DND-41 (cell line): ENCODE data around the gene PHKB.

Source experiments
- EZH2 ChIP-seq: IDR thresholded peaks from 3 replicates; pipeline ENCODE4 v1.6.1; 2012; ENCODE audit warnings: borderline replicate concordance, low read depth, mild to moderate bottlenecking, moderate library complexity, low read length, inconsistent platforms; ENCODE audit not compliant: severe bottlenecking
- TF ChIP-seq, protein P1 (sequence below): IDR thresholded peaks from 2 replicates; pipeline ENCODE4 v1.5.1; 2012; ENCODE audit warnings: borderline replicate concordance, low read length, moderate library complexity, mild to moderate bottlenecking; ENCODE audit not compliant: poor library complexity, severe bottlenecking; ENCODE audit errors: extremely low read depth

DNA sequence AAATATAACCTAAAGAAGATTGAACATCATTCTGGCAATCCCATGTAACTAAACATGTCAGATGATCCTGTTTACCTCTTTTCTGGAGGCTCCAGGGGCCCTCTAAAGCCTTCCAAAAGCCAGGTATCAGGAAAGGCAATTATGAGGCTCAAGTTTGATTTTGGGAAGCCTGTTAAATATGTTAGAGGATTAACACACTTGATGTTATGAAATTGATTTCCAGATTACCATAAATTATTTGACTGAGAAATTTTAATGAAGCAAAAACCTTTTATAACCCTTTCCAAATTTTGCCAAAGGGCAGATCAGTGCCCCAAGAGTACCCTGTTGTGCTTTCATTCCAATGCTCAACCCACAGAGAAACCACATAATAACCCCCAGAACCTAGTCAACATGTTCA is 29.3 kb downstream of the PHKB start:
- TF ChIP-seq, protein P1, sequence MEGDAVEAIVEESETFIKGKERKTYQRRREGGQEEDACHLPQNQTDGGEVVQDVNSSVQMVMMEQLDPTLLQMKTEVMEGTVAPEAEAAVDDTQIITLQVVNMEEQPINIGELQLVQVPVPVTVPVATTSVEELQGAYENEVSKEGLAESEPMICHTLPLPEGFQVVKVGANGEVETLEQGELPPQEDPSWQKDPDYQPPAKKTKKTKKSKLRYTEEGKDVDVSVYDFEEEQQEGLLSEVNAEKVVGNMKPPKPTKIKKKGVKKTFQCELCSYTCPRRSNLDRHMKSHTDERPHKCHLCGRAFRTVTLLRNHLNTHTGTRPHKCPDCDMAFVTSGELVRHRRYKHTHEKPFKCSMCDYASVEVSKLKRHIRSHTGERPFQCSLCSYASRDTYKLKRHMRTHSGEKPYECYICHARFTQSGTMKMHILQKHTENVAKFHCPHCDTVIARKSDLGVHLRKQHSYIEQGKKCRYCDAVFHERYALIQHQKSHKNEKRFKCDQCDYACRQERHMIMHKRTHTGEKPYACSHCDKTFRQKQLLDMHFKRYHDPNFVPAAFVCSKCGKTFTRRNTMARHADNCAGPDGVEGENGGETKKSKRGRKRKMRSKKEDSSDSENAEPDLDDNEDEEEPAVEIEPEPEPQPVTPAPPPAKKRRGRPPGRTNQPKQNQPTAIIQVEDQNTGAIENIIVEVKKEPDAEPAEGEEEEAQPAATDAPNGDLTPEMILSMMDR: no peak
- no peak for TF ChIP-seq EZH2
